K562 (cell line): ENCODE data around the gene SLC7A14. TPM values are rescaled to one million over a fixed set of nuclear protein-coding genes. Genes with fewer than 3 reads are reported as not detected.

Experiments used
- ATAC-seq: fragments of 200-7000 bp; cut with Tn5 transposase; 3 replicates; pipeline ENCODE4 v1.9.1; 2020; ENCODE audit warnings: moderate library complexity
- BruUV-seq: library from RNA; stranded (reverse); fragments of 400-500 nt; replicated peaks from 2 replicates; lab custom pipeline; 2021; lab: Mats Ljungman, UMichigan
- CTCF ChIA-PET: fragments of 300-600 bp; formaldehyde crosslinking; extraction: SDS; loops from one replicate; lab custom pipeline; 2021; ENCODE audit warnings: low intra/inter-chr PET ratio; lab: Yijun Ruan, JAX
- POLR2A ChIA-PET: fragments of 300-600, 350-650 bp; sonication (Branson Sonifier 250); formaldehyde crosslinking; extraction: SDS; loops from one replicate; lab custom pipeline; 2021; ENCODE audit warnings: antibody characterized with exemption, inconsistent platforms; lab: Yijun Ruan, JAX
- DNase-seq, 4 experiments: peaks; one replicate each; pipeline versions ENCODE4 v3.0.0 to v3.0.0-alpha.2; 2011 to 2018; ENCODE audit warnings: low spot score in 3 of 4, mixed read lengths in 3 of 4; ENCODE audit errors: extremely low read depth in 1 of 4
- FAIRE-seq: peaks from 2 replicates; lab custom pipeline; 2011; peaks lifted over from hg19 to GRCh38; lab: Jason Lieb, UNC
- H2AFZ ChIP-seq: 2 replicates; pipeline ENCODE4 v1.6.0; 2011; ENCODE audit warnings: low read depth, low read length, control low read depth, inconsistent platforms
- H3K27ac ChIP-seq: fragments of 200-600 bp; 3 replicates; pipeline ENCODE4 v1.8.0; 2011; ENCODE audit warnings: low read depth, mild to moderate bottlenecking, control low read depth, inconsistent platforms, low read length, moderate library complexity, mixed read lengths; ENCODE audit errors: extremely low read depth
- H3K27me3 ChIP-seq, 2 experiments: fragments of 300-600 bp in 1 of 2; 2 replicates in 1 of 2; 3 replicates in 1 of 2; pipeline versions ENCODE4 v1.6.0 to v1.8.0; 2011; ENCODE audit warnings: inconsistent platforms in 2 of 2, low read length in 2 of 2, mild to moderate bottlenecking in 1 of 2, mixed read lengths in 1 of 2, moderate library complexity in 1 of 2; ENCODE audit not compliant: control insufficient read depth in 2 of 2, insufficient read depth in 2 of 2
- H3K36me3 ChIP-seq: fragments of 300-600 bp; 3 replicates; pipeline ENCODE4 v1.8.0; 2011; ENCODE audit warnings: mild to moderate bottlenecking, low read length, inconsistent platforms; ENCODE audit not compliant: control insufficient read depth, insufficient read depth
- H3K4me1 ChIP-seq, 2 experiments: fragments of 200-600 bp in 1 of 2; replicated peaks in 1 of 2; 2 replicates in 1 of 2; 3 replicates in 1 of 2; pipeline versions ENCODE4 v1.5.1 to v1.8.0; 2011; ENCODE audit warnings: inconsistent platforms in 2 of 2, low read length in 2 of 2, mild to moderate bottlenecking in 1 of 2, mixed read lengths in 1 of 2, moderate library complexity in 1 of 2; ENCODE audit not compliant: control insufficient read depth in 2 of 2, insufficient read depth in 2 of 2
- H3K4me2 ChIP-seq: 2 replicates; pipeline ENCODE4 v1.6.1; 2011; ENCODE audit warnings: low read length, control low read depth, inconsistent platforms, mixed read lengths; ENCODE audit not compliant: insufficient read depth
- H3K4me3 ChIP-seq: fragments of 200-600 bp; sonication (generic), shearing (Covaris generic); 2 replicates; pipeline ENCODE4 v1.5.1; 2016; ENCODE audit warnings: control low read depth, inconsistent platforms
- H3K79me2 ChIP-seq: fragments of 200-600 bp; 3 replicates; pipeline ENCODE4 v1.8.0; 2011; ENCODE audit warnings: low read length, inconsistent platforms; ENCODE audit not compliant: control insufficient read depth, insufficient read depth
- H3K9ac ChIP-seq, 2 experiments: 2 replicates each; pipeline versions ENCODE4 v1.6.0 to v1.6.1; 2011; ENCODE audit warnings: low read depth in 2 of 2, low read length in 2 of 2, control low read depth in 1 of 2, inconsistent platforms in 1 of 2, mild to moderate bottlenecking in 1 of 2, mixed read lengths in 1 of 2; ENCODE audit not compliant: insufficient read depth in 1 of 2
- H3K9me1 ChIP-seq: one replicate; pipeline ENCODE4 v1.6.0; 2011; ENCODE audit warnings: inconsistent platforms, mild to moderate bottlenecking, low read length, moderate library complexity; ENCODE audit not compliant: control insufficient read depth, insufficient read depth
- H3K9me3 ChIP-seq: replicated peaks from 2 replicates; pipeline ENCODE4 v1.5.1; 2011; ENCODE audit warnings: low read depth, low read length, inconsistent platforms; ENCODE audit not compliant: control insufficient read depth, insufficient read depth
- H4K20me1 ChIP-seq: replicated peaks from 2 replicates; pipeline ENCODE4 v1.6.1; 2011; ENCODE audit warnings: low read length, inconsistent platforms, mixed read lengths; ENCODE audit not compliant: control insufficient read depth, insufficient read depth
- FOXA3 ChIP-seq, 2 experiments: fragments of 450-650 bp in 1 of 2; sonication (generic) in 1 of 2; formaldehyde crosslinking; IDR thresholded peaks in 1 of 2; conservative IDR thresholded peaks in 1 of 2; 2 replicates each; pipeline versions ENCODE4 v1.4.0 to v1.8.0; 2020 to 2022; ENCODE audit warnings: mild to moderate bottlenecking in 2 of 2, missing genetic modification reagents in 1 of 2
- FOXK2 ChIP-seq, 2 experiments: fragments of 450-650 bp; IDR thresholded peaks in 1 of 2; conservative IDR thresholded peaks in 1 of 2; 2 replicates each; pipeline ENCODE4 v1.6.1; 2016; ENCODE audit warnings: low read depth in 2 of 2, mild to moderate bottlenecking in 1 of 2
- MAFG ChIP-seq: fragments of 450-650 bp; conservative IDR thresholded peaks from 2 replicates; pipeline ENCODE4 v1.6.1; 2016; ENCODE audit warnings: missing genetic modification characterization, missing compliant biosample characterization
- MEIS2 ChIP-seq: fragments of 450-650 bp; IDR thresholded peaks from 2 replicates; pipeline ENCODE4 v1.6.1; 2014; ENCODE audit warnings: mild to moderate bottlenecking; ENCODE audit not compliant: partially characterized antibody
- POLR2A ChIP-seq: fragments of 450-650 bp; conservative IDR thresholded peaks from 2 replicates; pipeline ENCODE4 v1.6.1; 2016
- ZBTB1 ChIP-seq: sonication (generic); formaldehyde crosslinking; IDR thresholded peaks from 2 replicates; pipeline ENCODE4 v1.8.1; 2023; ENCODE audit warnings: missing genetic modification reagents, low read depth, mild to moderate bottlenecking, borderline replicate concordance
- ZNF184 ChIP-seq: sonication (generic); formaldehyde crosslinking; IDR thresholded peaks from 2 replicates; pipeline ENCODE4 v1.5.0; 2020; ENCODE audit warnings: missing genetic modification reagents
- WGBS: fragments of 100-300 bp; shearing (Covaris generic); methylation state at CpG from one replicate; pipeline ENCODE4 v1.1.6; 2016; ENCODE audit warnings: low coverage, mixed read lengths; ENCODE audit not compliant: insufficient coverage; ENCODE audit errors: missing lambda C conversion rate; 5-methylcytosine and 5-hydroxymethylcytosine counted together
- in situ Hi-C: fragments of 300-500 bp; cut with MboI; formaldehyde crosslinking; loops from 4 replicates; pipeline ENCODE4 v1.15.0; 2018; ENCODE audit warnings: inconsistent platforms, mixed read lengths
- intact Hi-C: fragments of 100-400 bp; cut with micrococcal nuclease; formaldehyde crosslinking; loops from 2 replicates; pipeline ENCODE4 v1.14.2; 2022
- polyA plus RNA-seq, 8 experiments: library from polyadenylated mRNA; depleted of rRNA in 4 of 8; stranded (reverse) in 5 of 8; unstranded in 3 of 8; fragments of >200 nt; fragmentation: Nextera tagmentation in 2 of 8; fragmentation: Illumina TruSeq in 1 of 8; extraction: Ambion mirVana in 2 of 8; extraction: Trizol in 1 of 8; gene quantifications; 2 replicates each; pipeline versions ENCODE4 v1.2.1 to v1.2.3, GENCODE V29; 2011 to 2014; ENCODE audit warnings: inconsistent platforms in 1 of 8, missing spikeins in 1 of 8
- total RNA-seq, 7 experiments: library from RNA; depleted of rRNA in 6 of 7; stranded (reverse); fragments of >200 nt in 6 of 7; fragmentation: Illumina TruSeq in 2 of 7; extraction: Trizol in 2 of 7; gene quantifications; 2 replicates each; pipeline versions ENCODE4 v1.2.1 to v1.2.3, GENCODE V29; 2011 to 2021; ENCODE audit warnings: low replicate concordance in 1 of 7
- TF ChIP-seq, protein P1 (sequence below): fragments of 450-650 bp; formaldehyde crosslinking; IDR thresholded peaks from 2 replicates; pipeline ENCODE4 v1.4.0; 2020; ENCODE audit warnings: mild to moderate bottlenecking, moderate library complexity
- TF ChIP-seq, protein P2 (sequence below): fragments of 250-450 bp; sonication (Bioruptor Pico); IDR thresholded peaks from 2 replicates; pipeline ENCODE4 v1.5.0; 2021; ENCODE audit warnings: mild to moderate bottlenecking, moderate library complexity
- TF ChIP-seq, protein P3 (sequence below): fragments of 250-450 bp; sonication (Bioruptor Pico); IDR thresholded peaks from 2 replicates; pipeline ENCODE4 v1.9.0; 2021; ENCODE audit warnings: mild to moderate bottlenecking, inconsistent platforms
- TF ChIP-seq, protein P4 (sequence below): sonication (generic); formaldehyde crosslinking; IDR thresholded peaks from 2 replicates; pipeline ENCODE4 v1.9.0; 2022; ENCODE audit warnings: mild to moderate bottlenecking, missing genetic modification reagents
- TF ChIP-seq, protein P5 (sequence below): fragments of 250-450 bp; sonication (Bioruptor Pico); IDR thresholded peaks from 2 replicates; pipeline ENCODE4 v1.8.0; 2021; ENCODE audit warnings: borderline replicate concordance, mild to moderate bottlenecking, moderate library complexity; ENCODE audit not compliant: poor library complexity, severe bottlenecking

Gene SLC7A14
- total and polyA plus RNA-seq, 9 of the 15 experiments (the other 6 are each of a cell fraction or from before 2014, with no cell fraction given): not detected

DNA sequence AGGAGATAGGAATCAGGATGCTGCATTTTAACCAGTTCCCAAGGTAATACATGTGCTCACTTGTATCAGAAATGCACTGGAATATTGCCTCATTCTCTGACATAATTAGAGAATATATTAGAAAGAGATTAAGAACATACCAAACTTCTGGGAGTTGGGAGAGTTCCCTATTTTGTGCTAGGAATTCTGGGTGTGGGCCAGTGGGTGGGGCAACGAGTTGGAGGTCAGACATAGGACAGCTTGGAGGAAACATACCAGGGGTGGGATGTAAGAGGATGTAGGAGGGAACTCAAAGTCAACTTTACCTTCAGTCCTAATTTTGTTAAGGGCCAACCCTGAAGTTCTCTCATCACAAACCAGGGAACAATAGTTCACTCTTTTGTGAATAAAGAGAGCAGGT is 83.6 kb downstream of the SLC7A14 start (continued):
- TF ChIP-seq MAFG (tag): no peak
- TF ChIP-seq, protein P1, sequence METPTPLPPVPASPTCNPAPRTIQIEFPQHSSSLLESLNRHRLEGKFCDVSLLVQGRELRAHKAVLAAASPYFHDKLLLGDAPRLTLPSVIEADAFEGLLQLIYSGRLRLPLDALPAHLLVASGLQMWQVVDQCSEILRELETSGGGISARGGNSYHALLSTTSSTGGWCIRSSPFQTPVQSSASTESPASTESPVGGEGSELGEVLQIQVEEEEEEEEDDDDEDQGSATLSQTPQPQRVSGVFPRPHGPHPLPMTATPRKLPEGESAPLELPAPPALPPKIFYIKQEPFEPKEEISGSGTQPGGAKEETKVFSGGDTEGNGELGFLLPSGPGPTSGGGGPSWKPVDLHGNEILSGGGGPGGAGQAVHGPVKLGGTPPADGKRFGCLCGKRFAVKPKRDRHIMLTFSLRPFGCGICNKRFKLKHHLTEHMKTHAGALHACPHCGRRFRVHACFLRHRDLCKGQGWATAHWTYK (CRISPR knock-in tag): no peak
- TF ChIP-seq MEIS2: no peak

DNA sequence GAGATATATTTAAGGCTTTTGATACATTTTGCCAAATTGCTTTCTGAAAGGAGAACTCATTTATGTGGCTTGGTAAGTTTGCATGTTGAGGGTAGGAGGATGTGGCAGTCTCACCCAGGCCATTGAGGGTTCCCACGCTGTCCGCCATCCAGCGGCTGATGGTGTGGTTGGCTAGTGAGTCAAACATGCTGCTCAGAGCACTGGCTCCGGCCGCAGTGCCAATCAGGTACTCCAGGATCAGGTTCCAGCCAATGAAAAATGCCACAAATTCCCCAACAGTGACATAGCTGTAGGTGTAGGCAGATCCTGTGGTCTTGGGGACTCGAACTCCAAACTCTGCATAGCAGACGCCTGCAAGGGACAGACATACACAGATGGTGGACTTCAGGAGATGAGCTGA is 84.9 kb downstream of the SLC7A14 start:
- Histone ChIP-seq H3K27me3 (no peaks in the 10 kb centered on the region; a peak in 1 of 5 replicates), H3K9ac (no peak overlapping the region), H3K27ac (no peak overlapping the region), H3K4me1 (peaks cover 0 to 9% of the 10 kb centered on the region in 2 experiments; a peak in 3 of 5 replicates), H3K36me3 (no peaks in the 10 kb centered on the region), H3K79me2 (no peaks in the 10 kb centered on the region), H2AFZ (no peak overlapping the region), H3K9me3 (no peaks in the 10 kb centered on the region), H4K20me1 (no peaks in the 10 kb centered on the region), H3K4me2 (no peak overlapping the region), H3K4me3 (no peak overlapping the region), H3K9me1 (no peaks in the 10 kb centered on the region)
- BruUV-seq: no TSS peak
- CTCF ChIA-PET: no interaction called here
- WGBS: 46% methylated on average over 7 of the region's 7 CpGs
- DNase-seq (no peak), FAIRE-seq (no peak), ATAC-seq (no peak)
- intact Hi-C loops (no loop called here), in situ Hi-C loops (no loop called here)
- TF ChIP-seq, protein P2, sequence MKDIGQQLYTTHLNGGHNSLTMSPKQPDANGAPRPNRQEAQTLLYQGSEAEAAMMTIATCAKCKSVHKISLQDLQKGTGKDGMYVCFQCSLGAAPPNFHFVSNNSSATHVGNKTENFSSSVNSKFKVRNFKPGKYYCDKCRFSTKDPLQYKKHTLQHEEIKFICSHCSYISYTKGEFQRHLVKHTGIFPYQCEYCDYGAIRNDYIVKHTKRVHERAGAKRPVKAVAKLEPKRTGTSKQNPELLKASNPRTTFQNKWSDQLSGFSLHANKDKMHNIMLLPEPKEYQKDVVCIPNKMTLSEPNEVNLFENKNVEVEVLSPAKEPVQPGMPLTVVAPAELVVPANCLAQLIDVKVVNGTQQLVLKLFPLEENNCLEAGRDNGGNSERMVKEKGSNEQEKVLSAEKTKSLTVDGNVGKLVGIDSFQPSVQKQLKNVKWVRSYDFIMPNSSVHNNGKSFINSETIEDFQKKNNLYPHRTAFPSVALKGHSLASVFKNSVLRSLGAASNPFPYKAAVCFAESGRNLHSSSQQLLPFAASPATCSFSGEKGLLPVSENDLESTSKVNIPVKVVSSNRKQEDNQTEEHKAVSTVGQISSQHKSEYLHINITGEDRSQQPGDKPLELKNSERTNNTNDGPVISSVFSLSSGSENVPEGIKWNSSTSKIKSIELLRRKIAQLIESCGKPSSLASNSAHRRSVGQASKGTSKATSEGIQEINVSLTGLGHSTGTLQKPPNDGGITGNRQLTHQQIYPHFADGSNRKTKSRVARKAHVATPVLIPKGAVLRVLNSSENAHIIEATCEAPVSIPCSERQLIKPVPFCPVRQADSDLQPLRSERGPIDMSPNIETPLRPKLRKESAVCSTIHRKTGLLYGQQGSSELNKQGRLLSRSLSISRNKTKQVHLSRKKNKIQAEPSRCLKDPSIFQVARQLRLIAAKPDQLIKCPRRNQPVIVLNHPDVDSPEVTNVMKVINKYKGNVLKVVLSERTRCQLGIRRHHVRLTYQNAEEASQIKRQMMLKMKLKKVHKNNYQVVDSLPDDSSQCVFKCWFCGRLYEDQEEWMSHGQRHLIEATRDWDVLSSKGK (CRISPR knock-in tag): no peak
- TF ChIP-seq, protein P3, sequence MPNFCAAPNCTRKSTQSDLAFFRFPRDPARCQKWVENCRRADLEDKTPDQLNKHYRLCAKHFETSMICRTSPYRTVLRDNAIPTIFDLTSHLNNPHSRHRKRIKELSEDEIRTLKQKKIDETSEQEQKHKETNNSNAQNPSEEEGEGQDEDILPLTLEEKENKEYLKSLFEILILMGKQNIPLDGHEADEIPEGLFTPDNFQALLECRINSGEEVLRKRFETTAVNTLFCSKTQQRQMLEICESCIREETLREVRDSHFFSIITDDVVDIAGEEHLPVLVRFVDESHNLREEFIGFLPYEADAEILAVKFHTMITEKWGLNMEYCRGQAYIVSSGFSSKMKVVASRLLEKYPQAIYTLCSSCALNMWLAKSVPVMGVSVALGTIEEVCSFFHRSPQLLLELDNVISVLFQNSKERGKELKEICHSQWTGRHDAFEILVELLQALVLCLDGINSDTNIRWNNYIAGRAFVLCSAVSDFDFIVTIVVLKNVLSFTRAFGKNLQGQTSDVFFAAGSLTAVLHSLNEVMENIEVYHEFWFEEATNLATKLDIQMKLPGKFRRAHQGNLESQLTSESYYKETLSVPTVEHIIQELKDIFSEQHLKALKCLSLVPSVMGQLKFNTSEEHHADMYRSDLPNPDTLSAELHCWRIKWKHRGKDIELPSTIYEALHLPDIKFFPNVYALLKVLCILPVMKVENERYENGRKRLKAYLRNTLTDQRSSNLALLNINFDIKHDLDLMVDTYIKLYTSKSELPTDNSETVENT (CRISPR knock-in tag): no peak
- TF ChIP-seq FOXK2 (conservative IDR thresholded peaks at IDR 0.05 in 1 of 2, IDR thresholded peaks at IDR 0.05 in 1 of 2; ENCODE audit: low read depth in 2 of 2) (no peak), FOXA3 (CRISPR knock-in tag; conservative IDR thresholded peaks at IDR 0.05 in 1 of 2, IDR thresholded peaks at IDR 0.05 in 1 of 2) (no peak), POLR2A (no peak), ZNF184 (CRISPR knock-in tag) (no peak), ZBTB1 (CRISPR knock-in tag) (no peak)
- TF ChIP-seq, protein P4, sequence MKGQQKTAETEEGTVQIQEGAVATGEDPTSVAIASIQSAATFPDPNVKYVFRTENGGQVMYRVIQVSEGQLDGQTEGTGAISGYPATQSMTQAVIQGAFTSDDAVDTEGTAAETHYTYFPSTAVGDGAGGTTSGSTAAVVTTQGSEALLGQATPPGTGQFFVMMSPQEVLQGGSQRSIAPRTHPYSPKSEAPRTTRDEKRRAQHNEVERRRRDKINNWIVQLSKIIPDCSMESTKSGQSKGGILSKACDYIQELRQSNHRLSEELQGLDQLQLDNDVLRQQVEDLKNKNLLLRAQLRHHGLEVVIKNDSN (CRISPR knock-in tag): no peak
- TF ChIP-seq, protein P5, sequence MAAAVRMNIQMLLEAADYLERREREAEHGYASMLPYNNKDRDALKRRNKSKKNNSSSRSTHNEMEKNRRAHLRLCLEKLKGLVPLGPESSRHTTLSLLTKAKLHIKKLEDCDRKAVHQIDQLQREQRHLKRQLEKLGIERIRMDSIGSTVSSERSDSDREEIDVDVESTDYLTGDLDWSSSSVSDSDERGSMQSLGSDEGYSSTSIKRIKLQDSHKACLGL (CRISPR knock-in tag): no peak
- POLR2A ChIA-PET: no interaction called here
